Stomach (tissue), 9 donors: Measurements from ENCODE around the gene HESX1. TPM values are rescaled to one million over a fixed set of nuclear protein-coding genes. Genes with fewer than 3 reads are reported as not detected.

ENCODE experiments used
- DNase-seq, 2 donors: peaks; one replicate each; pipeline versions ENCODE4 v3.0.0 to v3.0.0-alpha.2; 2013 to 2019
- H3K27ac ChIP-seq, 5 donors: fragments of 200-600 bp in 4 of 5; sonication (generic) in 4 of 5; one replicate each; pipeline ENCODE4 v1.5.1; 2013 to 2019; ENCODE audit warnings: mild to moderate bottlenecking in 1 of 5, moderate library complexity in 1 of 5
- H3K27me3 ChIP-seq, 3 donors: fragments of 200-600 bp; sonication (generic); one replicate each; pipeline ENCODE4 v1.5.1; 2017 to 2019; ENCODE audit warnings: mixed run types in 1 of 3
- H3K36me3 ChIP-seq, 4 donors: fragments of 200-600 bp; sonication (generic); 1 replicate in 3 of 4; 2 replicates in 1 of 4; pipeline ENCODE4 v1.5.1; 2016 to 2019
- H3K4me1 ChIP-seq, 4 donors: fragments of 200-600 bp; sonication (generic); one replicate each; pipeline ENCODE4 v1.5.1; 2016 to 2019
- H3K4me3 ChIP-seq, 4 donors: fragments of 200-600 bp; sonication (generic) in 3 of 4; one replicate each; pipeline ENCODE4 v1.5.1; 2016 to 2019; ENCODE audit warnings: mild to moderate bottlenecking in 1 of 4
- H3K9me3 ChIP-seq, 4 donors: fragments of 200-600 bp; sonication (generic); one replicate each; pipeline ENCODE4 v1.5.1; 2016 to 2019
- EP300 ChIP-seq: sonication (generic); formaldehyde crosslinking; IDR thresholded peaks from one replicate; pipeline ENCODE4 v1.6.1; 2017; ENCODE audit warnings: antibody characterized with exemption
- POLR2A ChIP-seq, 4 donors: fragments of 450-650 bp; IDR thresholded peaks; one replicate each; pipeline ENCODE4 v1.6.1; 2016; ENCODE audit warnings: antibody characterized with exemption in 4 of 4, control low read depth in 2 of 4, mild to moderate bottlenecking in 1 of 4, moderate library complexity in 1 of 4
- POLR2AphosphoS5 ChIP-seq, 3 donors: sonication (generic); formaldehyde crosslinking; IDR thresholded peaks; one replicate each; pipeline ENCODE4 v1.6.1; 2016; ENCODE audit warnings: antibody characterized with exemption in 3 of 3
- WGBS, 5 donors: extraction: QIAGEN DNeasy Blood & Tissue Kit in 3 of 5; methylation state at CpG; one replicate each; pipeline versions ENCODE4 v1.1.5 to v1.1.7; 2013 to 2018; 5-methylcytosine and 5-hydroxymethylcytosine counted together
- intact Hi-C: fragments of 100-400 bp; cut with DNase I; formaldehyde crosslinking; loops from one replicate; pipeline ENCODE4 v1.15.1; 2023; ENCODE audit warnings: low total_unique reads
- polyA plus RNA-seq, 3 donors: library from polyadenylated mRNA; stranded (reverse); fragments of 200-250 nt; gene quantifications; one replicate each; pipeline ENCODE4 v1.2.3, GENCODE V29; 2013
- total RNA-seq, 5 donors: library from RNA; depleted of rRNA; stranded (reverse); fragments of >200 nt; gene quantifications; one replicate each; pipeline versions ENCODE4 v1.1.0 to v1.2.3, GENCODE V29; 2014 to 2016
- TF ChIP-seq, protein P1 (sequence below), 7 experiments: fragments of 450-650 bp in 4 of 7; fragments of 200-600 bp in 3 of 7; sonication (generic) in 3 of 7; IDR thresholded peaks; one replicate each; pipeline ENCODE4 v1.5.1; 2016 to 2019; ENCODE audit warnings: antibody characterized with exemption in 7 of 7, control low read depth in 2 of 7, mild to moderate bottlenecking in 1 of 7
- donor health status: healthy with polysubstance abuse.
- donor health status: Bipolar disorder and iron deficiency.
- donor health status: healthy.

Gene HESX1
- total and polyA plus RNA-seq, 8 donors = 1.00 to 23.9 (median 2.3) TPM; not detected in 4

DNA sequence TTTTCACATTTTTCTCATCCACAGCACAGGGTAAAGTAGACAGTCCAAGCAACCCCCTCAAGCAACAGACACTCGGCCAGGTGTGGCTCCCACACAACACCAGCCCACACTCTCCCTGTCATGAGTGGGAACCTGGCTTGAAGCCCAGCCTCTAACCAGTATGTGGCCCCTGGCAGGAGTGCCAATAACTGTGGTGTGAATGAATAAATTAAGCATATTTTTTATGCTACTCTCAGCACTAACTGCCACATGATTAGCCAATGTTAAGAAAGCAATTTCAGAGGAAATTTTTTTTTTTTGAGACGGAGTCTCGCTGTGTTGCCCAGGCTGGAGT, 44.5 kb downstream of the HESX1 start:
- H3K4me1 ChIP-seq = peaks cover 0 to 27% (median 13%) of the 10 kb centered on the region in 4 donors
- no peak overlapping the region for H3K27ac ChIP-seq

DNA sequence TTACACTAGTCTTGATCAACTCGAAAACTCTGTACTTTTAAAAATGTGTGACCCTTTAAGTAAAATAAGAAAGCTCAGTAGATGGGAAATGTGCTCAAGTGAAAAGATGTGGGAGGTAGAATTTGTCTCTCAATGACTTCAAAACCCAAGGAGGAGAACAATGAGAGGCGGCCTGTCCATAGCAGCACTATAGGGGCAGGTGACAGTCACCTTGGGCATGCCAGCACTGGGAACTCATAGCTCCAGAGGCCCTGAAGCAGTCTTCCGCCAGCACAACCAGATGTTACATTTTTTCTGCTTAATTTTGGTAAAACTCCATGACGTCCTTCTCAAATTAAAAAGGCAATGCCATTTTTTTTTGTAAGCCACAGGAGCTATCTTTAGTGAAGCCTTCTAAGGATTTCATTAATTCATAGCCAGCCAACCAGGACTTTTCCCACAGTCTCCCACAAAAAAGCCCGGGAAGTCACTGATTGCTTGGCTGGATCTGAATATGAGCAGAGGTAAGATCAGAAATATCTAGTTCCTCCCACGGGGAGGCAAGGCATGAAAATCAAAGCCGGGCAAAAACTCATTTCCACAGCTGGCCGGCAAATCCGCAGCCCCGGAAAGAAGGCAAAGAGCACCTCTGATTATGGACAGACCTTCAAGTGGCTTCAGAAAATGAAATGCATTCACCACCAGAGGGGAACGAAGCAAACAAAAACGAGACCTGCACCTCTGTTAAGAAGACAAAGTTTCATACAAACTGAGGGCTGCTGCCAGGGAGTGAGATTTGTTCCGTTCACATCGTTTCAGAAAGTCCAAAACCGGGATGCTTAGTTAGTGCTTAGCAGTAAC, 45.1 kb downstream of the HESX1 start:
- H3K4me3 ChIP-seq = no peak overlapping the region

More for the DNA sequence above, 44.5 kb downstream of the HESX1 start:
- TF ChIP-seq POLR2A (IDR thresholded peaks at IDR 0.05) (no peak), POLR2AphosphoS5 (IDR thresholded peaks at IDR 0.05) (no peak), EP300 (no peak)
- TF ChIP-seq, protein P1, sequence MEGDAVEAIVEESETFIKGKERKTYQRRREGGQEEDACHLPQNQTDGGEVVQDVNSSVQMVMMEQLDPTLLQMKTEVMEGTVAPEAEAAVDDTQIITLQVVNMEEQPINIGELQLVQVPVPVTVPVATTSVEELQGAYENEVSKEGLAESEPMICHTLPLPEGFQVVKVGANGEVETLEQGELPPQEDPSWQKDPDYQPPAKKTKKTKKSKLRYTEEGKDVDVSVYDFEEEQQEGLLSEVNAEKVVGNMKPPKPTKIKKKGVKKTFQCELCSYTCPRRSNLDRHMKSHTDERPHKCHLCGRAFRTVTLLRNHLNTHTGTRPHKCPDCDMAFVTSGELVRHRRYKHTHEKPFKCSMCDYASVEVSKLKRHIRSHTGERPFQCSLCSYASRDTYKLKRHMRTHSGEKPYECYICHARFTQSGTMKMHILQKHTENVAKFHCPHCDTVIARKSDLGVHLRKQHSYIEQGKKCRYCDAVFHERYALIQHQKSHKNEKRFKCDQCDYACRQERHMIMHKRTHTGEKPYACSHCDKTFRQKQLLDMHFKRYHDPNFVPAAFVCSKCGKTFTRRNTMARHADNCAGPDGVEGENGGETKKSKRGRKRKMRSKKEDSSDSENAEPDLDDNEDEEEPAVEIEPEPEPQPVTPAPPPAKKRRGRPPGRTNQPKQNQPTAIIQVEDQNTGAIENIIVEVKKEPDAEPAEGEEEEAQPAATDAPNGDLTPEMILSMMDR (IDR thresholded peaks at IDR 0.05) = no peak
- DNase-seq = no peak
- no peaks in the 10 kb centered on the region for H3K36me3 ChIP-seq
- H3K9me3 ChIP-seq = no peaks in the 10 kb centered on the region
- WGBS, 5 donors = 87 to 92% (median 90%) methylated on average over 3 of the region's 3 CpGs
- no peak overlapping the region for H3K4me3 ChIP-seq
- H3K27me3 ChIP-seq = no peaks in the 10 kb centered on the region
- intact Hi-C loops = no loop called here

DNA sequence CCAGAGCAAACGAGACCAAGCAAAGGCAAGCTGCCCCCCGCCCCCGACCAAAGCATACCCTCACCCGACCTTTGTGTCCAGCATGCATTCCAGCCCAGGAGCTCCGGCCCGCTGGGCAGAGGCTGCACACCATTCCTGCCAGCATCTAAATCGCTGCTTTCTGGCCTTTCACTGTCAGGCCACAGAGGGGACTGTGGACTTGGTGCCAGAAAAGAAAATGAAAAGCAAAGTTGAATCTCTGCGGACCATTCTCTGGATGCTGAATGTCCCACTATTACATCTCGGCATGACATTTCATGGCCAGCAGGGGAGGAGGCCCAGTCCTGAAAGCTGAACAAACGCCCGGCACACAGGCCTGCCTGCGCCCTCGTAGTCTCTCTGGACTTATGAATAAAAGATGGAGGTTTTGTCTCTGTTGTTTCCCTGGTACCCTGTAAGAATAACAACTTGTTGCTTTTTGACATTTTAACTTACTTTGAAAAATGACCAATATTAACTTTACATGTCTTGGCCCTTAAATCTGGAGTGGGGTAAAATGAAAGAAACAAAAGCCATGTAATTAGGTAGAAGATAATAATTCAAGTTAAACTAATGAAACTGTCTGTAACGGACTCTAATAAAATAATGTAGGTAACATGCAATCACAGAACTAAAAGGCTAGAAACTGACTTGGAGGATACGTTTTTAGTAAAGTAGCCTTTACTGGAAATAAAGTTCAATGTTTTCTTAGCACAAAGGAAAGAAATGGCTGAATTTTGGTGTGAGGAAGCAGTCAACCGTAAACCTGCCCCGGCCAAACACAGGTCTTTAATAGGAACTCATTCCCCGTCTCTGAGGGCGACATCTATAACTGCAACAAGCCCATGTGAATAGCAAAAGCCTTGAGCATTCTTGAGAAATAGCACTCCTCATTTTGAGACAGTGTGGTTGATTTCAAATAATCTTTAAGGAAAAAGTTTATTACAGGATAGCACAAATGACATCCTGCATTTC, 47.3 kb downstream of the HESX1 start:
- intact Hi-C loops = no loop called here
- peak overlapping the region in 3 of 5 donors; percentile 1 to 59 (median 20) for H3K27ac ChIP-seq

More for the DNA sequence above, 45.1 kb downstream of the HESX1 start:
- no peaks in the 10 kb centered on the region for H3K36me3 ChIP-seq
- H3K9me3 ChIP-seq = no peaks in the 10 kb centered on the region
- peaks cover 0 to 24% (median 8%) of the 10 kb centered on the region in 4 donors for H3K4me1 ChIP-seq
- intact Hi-C loops = no loop called here
- H3K27ac ChIP-seq = no peak overlapping the region
- H3K27me3 ChIP-seq = no peaks in the 10 kb centered on the region
- 70 to 78% (median 74%) methylated on average over 15 of the region's 15 CpGs for WGBS, 5 donors
- TF ChIP-seq POLR2A (IDR thresholded peaks at IDR 0.05) (no peak), POLR2AphosphoS5 (IDR thresholded peaks at IDR 0.05) (no peak), EP300 (no peak)
- TF ChIP-seq, protein P1 (IDR thresholded peaks at IDR 0.05) = no peak
- no peak for DNase-seq

More for the DNA sequence above, 47.3 kb downstream of the HESX1 start:
- H3K36me3 ChIP-seq = no peaks in the 10 kb centered on the region
- no peak for DNase-seq
- H3K27me3 ChIP-seq = no peaks in the 10 kb centered on the region
- WGBS, 5 donors = 66 to 82% (median 82%) methylated on average over 17 to 19 of the region's 19 CpGs
- peak overlapping the region in 1 of 4 donors; percentile 7 for H3K4me3 ChIP-seq
- H3K4me1 ChIP-seq = peaks cover 0 to 15% (median 2%) of the 10 kb centered on the region in 4 donors
- H3K9me3 ChIP-seq = no peaks in the 10 kb centered on the region
- TF ChIP-seq POLR2A (IDR thresholded peaks at IDR 0.05) (no peak), POLR2AphosphoS5 (IDR thresholded peaks at IDR 0.05) (no peak), EP300 (no peak)
- TF ChIP-seq, protein P1 (IDR thresholded peaks at IDR 0.05) = no peak
